Fibroblast of upper back skin (primary cell): ENCODE data around the gene AMDHD1.
"Not testable (repeated sequence)": the region's sequence is repeated elsewhere in the genome, so short reads cannot be mapped to it uniquely, and the experiment has no call there.

Experiments
- DNase-seq: peaks from one replicate; pipeline ENCODE4 v3.0.0-alpha.2; 2013

The AMDHD1 gene

GRCh38 chr12:95966287-95966870, 23.2 kb downstream of the AMDHD1 start:
- no peak for DNase-seq

GRCh38 chr12:95967301-95967700, 24.2 kb downstream of the AMDHD1 start:
- DNase-seq, result no peak

GRCh38 chr12:95969116-95969515, 26.0 kb downstream of the AMDHD1 start:
- not testable (repeated sequence) for DNase-seq

GRCh38 chr12:95970905-95971304, 27.8 kb downstream of the AMDHD1 start:
- no peak for DNase-seq

GRCh38 chr12:95972832-95973456, 29.8 kb downstream of the AMDHD1 start:
- no peak for DNase-seq

GRCh38 chr12:95974358-95974757, 31.2 kb downstream of the AMDHD1 start:
- DNase-seq, result no peak

- no peak for DNase-seq
Observed at GRCh38 chr12:95975491-95975890, 32.4 kb downstream of the AMDHD1 start.

GRCh38 chr12:95976416-95976832, 33.3 kb downstream of the AMDHD1 start:
- DNase-seq, result peak; percentile 8

- no peak for DNase-seq
Observed at GRCh38 chr12:95977764-95978305, 34.7 kb downstream of the AMDHD1 start.

- DNase-seq, result no peak
Observed at GRCh38 chr12:95978351-95978750, 35.2 kb downstream of the AMDHD1 start.

GRCh38 chr12:95978774-95979173, 35.6 kb downstream of the AMDHD1 start:
- DNase-seq, result no peak

GRCh38 chr12:95980437-95980836, 37.3 kb downstream of the AMDHD1 start:
- DNase-seq, result no peak

GRCh38 chr12:95982602-95983001, 39.5 kb downstream of the AMDHD1 start:
- DNase-seq, result no peak

- no peak for DNase-seq
Observed at GRCh38 chr12:95984682-95985081, 41.6 kb downstream of the AMDHD1 start.

GRCh38 chr12:95986635-95987570, 43.8 kb downstream of the AMDHD1 start:
- no peak for DNase-seq

GRCh38 chr12:95988506-95989275, 45.6 kb downstream of the AMDHD1 start:
- no peak for DNase-seq

- DNase-seq, result no peak
Observed at GRCh38 chr12:95989504-95990123, 46.5 kb downstream of the AMDHD1 start.

GRCh38 chr12:95990136-95990535, 47.0 kb downstream of the AMDHD1 start:
- no peak for DNase-seq

GRCh38 chr12:95993907-95994306, 50.8 kb downstream of the AMDHD1 start:
- no peak for DNase-seq

GRCh38 chr12:95994476-95994875, 51.3 kb downstream of the AMDHD1 start:
- DNase-seq, result no peak

GRCh38 chr12:95995238-95996031, 52.3 kb downstream of the AMDHD1 start:
- no peak for DNase-seq
